ENCODE results near the gene MAPRE3.

MAPRE3 gene

DNA sequence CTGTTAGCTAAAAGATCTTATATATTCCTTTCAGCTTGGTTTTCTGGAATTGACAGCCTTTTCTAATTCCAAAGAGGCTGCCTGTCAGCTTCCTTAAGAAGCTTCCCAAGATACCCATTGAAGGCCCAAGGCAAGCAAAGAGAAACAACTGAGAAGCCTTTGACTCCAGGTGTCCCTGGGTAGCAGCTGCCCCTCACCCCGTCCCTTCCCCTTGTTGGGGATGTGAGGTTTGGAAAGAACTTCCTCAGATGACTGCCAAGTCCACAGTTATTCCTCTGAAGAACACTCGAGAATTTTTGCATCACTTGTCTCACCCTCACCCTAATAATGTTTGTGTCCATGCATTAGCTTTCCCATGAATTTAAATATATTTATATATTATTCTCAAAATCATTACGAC lies 13.3 kb downstream of the MAPRE3 start:
- no peak for DNase-seq (ENCODE audit: low read depth in 3 of 3)

DNA sequence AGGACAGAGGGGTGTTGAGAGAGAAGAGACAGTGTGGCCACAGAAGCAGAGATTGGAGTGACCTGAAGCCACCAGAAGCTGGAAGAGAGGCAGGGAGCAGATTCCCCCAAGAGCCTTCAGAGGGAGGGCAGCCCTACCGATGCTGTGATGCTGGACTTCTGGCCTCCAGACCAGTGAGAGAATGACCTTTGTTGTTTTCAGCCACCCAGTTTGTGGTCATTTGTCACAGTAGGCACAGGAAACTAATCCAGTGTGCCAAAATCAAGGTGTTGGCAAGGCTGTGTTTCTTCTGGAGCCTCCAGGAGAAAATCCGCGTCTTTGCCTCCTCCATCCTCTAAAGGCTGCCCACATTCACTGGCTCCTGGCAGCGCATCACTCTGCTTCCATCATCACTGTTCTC lies 15.4 kb downstream of the MAPRE3 start:
- no peak for DNase-seq (ENCODE audit: low read depth in 3 of 3)

GRCh38 chr2:26986576-26986975 lies 16.1 kb downstream of the MAPRE3 start:
- DNase-seq (ENCODE audit: low read depth in 3 of 3), result no peak

DNA sequence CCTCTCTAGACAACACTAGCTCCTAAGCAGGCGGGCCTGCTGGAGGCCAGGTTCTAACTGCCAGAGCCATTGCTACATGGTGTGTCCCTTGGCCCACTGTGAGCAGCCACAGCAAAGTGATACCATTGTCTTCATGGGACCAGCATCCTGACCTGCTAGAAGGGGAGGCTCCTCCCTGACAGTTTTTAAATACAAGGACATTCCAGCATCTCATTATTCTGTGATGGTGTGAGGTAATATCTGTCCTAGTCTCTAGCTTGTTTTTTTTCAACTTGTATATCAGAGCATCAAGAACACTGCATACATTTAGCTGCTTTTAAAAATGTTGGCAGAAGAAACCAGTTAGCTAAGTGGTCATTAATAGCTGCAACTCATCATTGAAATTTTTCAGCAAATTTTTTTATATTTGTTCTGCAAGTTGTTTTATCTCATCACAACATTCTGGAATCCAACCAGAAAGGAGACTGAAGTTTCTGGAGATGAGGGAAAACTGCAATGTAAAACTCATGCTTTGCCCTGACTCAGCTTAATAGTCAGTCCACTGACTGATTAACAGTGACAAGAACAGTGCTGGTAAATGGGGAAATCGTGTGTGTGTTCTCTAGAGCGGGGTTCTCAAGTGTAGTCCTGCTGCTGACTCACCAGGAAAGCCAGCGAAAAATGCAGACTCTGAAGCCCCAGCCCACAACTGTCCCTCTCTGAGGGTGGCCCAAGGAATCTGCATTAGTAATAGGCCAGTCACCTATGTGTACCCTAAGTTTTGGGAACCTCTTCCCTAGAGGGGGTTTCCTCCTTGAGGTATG lies 17.8 kb downstream of the MAPRE3 start:
- DNase-seq (ENCODE audit: low read depth in 3 of 3), result no peak

- DNase-seq (ENCODE audit: low read depth in 3 of 3), result no peak
Observed at GRCh38 chr2:26989156-26989555, 18.7 kb downstream of the MAPRE3 start.

DNA sequence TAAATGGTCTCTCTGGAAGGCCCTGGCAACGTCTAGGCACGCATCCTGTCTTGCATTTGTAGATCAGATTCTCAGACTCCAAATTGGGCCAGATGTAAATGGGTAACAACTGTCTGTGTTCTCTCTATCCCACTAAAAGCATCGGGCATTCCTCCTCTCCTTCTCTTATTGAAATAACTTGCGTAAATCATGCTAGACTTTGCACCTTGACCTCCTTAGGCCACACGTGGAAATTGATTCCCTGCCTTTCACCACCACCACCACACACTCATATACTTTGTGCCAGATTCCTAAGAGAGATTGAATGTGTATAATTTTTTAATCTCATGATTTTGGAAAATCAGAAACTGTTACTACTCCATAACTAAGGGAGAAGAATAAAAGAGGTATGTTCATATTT lies 21.3 kb downstream of the MAPRE3 start:
- no peak for DNase-seq (ENCODE audit: low read depth in 3 of 3)

DNA sequence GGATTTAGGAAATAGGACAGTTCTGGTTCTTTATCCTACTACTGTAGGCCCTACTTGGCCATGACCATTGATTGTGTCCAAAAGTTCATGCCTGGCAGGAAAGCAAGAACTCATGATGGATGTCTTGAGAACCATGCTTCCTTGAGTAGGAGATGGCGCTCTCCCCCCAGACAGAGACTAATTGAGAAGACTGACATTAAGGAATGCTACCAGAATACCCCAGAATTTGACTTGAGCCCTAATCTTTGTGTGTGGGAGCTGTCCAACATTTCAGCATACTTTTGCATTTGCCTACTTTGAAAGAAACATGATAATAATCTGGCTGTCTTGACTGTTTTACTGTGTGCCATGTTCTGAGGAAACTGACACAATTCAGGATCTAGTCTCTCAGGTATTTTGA lies 23.3 kb downstream of the MAPRE3 start:
- DNase-seq (ENCODE audit: low read depth in 3 of 3), result no peak

- DNase-seq (ENCODE audit: low read depth in 3 of 3), result no peak
Observed at GRCh38 chr2:26994983-26995382, 24.5 kb downstream of the MAPRE3 start.

DNA sequence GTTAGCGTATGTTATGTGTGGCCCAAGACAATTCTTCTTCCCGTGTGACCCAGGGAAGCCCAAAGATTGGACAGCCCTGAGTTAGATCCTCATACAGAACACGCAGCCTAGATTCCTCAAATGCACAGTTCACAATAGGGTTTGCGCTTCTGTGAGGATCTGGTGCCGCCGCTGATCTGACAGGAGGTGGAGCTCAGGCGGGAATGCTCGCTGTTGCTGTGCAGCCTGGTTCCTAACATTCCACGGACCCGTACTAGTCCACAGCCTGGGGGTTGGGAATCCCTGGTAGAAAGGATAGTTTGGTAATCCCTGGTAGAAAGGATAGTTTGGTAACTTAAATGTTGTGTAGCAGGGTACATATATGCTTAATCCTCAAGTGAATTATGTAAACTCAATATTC lies 27.0 kb downstream of the MAPRE3 start:
- DNase-seq (ENCODE audit: low read depth in 3 of 3), result no peak

DNA sequence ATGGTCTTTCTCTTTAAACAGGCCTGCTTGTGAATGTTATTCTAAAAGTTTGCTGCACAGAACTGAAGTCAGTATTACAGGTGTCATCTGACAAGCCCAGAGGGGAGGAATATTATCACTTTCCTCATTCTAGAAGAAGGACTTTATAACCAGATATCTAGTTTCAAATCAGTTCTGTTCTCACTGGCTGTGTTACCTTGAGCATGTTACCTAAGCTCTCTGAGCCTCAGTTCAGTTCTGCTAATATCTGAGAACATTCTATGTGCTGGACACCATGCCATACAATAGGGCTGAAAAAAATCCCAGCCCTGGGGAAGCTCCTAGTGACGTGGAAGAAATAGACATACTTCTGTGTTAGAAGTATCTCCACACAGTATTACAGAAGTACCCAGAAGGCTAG lies 27.9 kb downstream of the MAPRE3 start:
- no peak for DNase-seq (ENCODE audit: low read depth in 3 of 3)

GRCh38 chr2:27000228-27000627 lies 29.8 kb downstream of the MAPRE3 start:
- no peak for DNase-seq (ENCODE audit: low read depth in 3 of 3)

DNA sequence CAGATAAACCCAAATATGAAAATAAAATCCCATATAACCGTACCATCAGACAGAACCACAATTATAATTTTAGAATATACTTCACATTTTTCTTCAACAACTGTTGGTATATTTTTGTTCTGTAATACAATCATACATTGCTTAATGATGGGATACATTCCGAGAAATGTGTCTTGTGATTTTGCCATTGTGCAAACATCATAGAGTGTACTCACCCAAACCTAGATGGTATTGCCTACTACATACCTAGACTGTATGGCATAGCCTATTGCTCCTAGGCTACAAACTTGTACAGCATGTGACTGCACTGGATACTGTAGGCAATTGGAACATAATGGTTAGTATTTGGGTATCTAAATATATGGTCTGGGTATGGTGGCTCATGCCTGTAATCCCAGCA lies 30.6 kb downstream of the MAPRE3 start:
- DNase-seq (ENCODE audit: low read depth in 3 of 3), result no peak

- DNase-seq (ENCODE audit: low read depth in 3 of 3), result no peak
Observed at GRCh38 chr2:27001950-27002349, 31.5 kb downstream of the MAPRE3 start.

DNA sequence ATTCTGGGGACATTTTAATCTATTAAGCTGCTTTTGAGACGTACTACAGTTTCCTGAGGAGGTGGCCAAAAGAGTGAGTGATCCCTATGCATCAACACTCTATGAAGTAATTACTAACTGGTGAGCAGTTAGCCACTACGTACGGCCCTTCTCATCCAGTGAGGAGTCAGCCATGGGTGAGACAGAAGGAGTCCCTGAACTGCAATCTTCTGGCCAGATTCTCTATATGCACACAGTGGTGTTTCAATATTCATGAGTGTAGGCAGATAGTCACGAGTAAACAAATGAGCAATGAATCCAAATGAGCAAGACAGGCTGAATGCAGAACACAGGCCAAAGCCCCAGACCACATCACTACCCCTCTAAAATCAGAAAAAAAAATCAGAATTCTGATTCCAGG lies 32.6 kb downstream of the MAPRE3 start:
- no peak for DNase-seq (ENCODE audit: low read depth in 3 of 3)

DNA sequence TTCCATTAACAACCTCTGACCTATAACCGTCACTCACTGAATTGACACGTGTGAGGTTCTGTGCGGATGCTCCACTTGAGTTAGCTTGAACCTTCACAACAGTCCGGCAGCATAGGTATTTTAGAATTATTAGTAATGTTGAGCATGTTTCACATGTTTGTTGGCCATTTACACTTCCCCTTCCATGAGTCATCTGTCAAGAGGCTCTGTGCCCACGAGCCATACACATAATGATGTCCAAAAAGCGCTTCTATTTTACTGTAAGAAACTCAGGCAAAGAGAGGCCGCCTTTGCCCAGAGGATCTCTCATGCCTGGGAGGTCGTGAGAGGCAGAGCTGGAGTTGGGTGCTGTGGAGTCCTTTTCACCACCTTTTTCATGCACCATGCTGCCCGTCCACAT lies 33.4 kb downstream of the MAPRE3 start:
- no peak for DNase-seq (ENCODE audit: low read depth in 3 of 3)

DNA sequence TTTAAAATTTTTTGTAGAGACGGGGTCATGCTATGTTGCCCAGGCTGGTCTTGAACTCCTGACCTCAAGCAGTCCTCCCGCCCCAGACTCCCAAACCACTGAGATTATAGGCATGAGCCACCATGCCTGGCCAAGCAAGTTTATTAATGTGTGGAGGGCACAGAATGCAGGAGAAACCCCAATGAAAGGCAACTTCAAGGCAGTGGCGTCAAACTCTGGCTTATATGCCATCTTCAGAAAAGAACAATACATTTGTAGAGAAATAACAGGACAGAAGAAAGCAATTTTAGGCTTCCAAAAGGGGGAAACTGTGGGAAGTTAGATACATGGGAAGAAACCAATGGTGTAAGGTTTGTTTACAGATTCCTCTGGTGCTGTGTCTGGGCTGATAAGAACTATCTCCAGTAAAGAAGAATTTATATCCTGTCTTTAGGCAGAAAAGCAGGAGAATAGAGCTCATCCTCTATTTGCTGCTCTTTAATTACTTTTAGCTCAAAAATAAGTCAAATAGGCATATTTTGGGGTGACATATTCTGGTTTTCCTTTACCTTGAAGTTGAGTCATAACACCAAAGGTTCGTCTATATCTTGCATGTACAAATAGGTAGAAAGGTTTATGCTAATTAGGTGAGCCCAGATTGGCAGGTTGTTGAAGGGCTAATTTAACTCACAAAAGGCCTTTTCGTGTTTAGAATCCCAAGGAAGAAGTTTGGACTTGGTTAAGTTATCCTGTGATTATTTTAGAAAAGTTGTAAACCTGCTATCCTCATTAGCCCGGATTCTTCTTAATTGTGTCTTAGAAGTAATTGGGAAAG lies 36.4 kb downstream of the MAPRE3 start:
- no peak for DNase-seq (ENCODE audit: low read depth in 3 of 3)

DNA sequence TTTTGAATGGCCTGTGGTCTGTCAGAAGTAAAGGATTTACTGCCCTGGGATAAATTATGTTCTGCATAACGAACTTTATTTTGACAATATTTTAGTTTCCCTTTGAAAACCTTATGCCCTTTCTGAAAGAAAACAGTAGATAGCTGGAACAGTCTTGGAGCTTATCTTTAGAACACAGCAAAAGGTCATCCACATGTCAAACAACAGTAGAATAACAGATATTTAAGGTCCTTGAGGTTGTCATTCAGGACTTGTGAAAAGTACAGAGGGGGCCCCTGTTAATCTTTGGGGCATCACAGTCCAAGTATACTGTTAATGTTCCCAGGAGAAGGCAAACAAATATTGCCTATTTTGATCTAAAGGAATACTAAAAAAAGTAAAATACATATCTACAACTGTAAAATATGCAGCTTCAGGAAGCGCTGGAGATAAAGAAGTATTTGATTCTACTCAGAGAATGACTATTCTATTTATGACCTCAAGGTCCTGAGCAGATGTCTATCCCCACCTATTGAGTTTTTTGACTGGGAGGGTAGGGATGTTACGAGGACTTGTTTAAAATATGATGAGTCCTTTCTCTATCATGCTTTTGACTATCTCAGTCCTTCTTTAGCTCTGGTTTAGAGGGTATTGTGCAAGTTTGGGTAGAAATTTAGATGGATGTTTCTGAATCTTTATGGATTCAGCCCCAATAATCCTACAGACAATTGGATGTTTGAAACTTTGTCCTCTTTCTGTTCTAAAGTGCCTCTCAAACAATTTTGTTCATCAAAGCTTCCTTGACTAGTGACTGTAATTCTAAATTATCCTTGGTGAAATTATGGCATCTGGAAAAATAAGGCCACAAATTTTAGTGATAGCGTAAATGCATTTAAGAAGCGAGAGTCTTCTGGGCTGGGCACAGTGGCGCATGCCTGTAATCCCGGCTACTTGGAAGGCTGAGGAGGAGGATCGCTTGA lies 37.3 kb downstream of the MAPRE3 start:
- DNase-seq (ENCODE audit: low read depth in 3 of 3), result no peak

GRCh38 chr2:27008678-27009077 lies 38.2 kb downstream of the MAPRE3 start:
- no peak for DNase-seq (ENCODE audit: low read depth in 3 of 3)

GRCh38 chr2:27009083-27009482 lies 38.6 kb downstream of the MAPRE3 start:
- no peak for DNase-seq (ENCODE audit: low read depth in 3 of 3)

- DNase-seq (ENCODE audit: low read depth in 3 of 3), result no peak
Observed at GRCh38 chr2:27009716-27010115, 39.3 kb downstream of the MAPRE3 start.

DNA sequence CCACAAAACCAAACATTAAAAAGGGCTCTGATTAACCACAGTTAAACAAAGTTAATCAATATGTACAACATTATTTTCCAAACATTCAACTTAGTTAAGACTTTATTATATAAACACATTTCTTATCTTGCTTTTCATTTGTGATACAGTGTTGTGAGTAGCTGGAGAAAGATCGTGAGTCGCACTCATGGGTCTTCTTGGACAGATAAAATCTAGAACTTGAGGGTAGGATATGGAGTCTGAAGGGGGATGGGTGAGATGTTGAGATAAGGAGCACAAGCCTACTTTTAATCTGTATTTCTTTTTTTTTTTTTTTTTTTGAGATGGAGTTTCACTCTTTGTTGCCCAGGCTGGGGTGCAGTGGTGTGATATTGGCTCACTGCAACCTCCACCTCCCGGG lies 39.7 kb downstream of the MAPRE3 start:
- DNase-seq (ENCODE audit: low read depth in 3 of 3), result no peak

GRCh38 chr2:27013738-27014137 lies 43.3 kb downstream of the MAPRE3 start:
- no peak for DNase-seq (ENCODE audit: low read depth in 3 of 3)

Data from stimulated activated CD4-positive, alpha-beta T cell treated with anti-CD3 and anti-CD28 coated beads, TNF-alpha, amount 100 ng/mL, for 4 hours (primary cell).